Measurements from ENCODE around the gene CYP27A1. TPM values are rescaled to one million over a fixed set of nuclear protein-coding genes. Genes with fewer than 3 reads are reported as not detected.

The CYP27A1 gene
- total RNA-seq, 1 donor, result 4.7 TPM

- TF ChIP-seq CTCF (IDR thresholded peaks at IDR 0.05; ENCODE audit: insufficient read depth, low read depth, low read length), result no peak
- no peak overlapping the region for H3K4me3 ChIP-seq (ENCODE audit: low read depth, low read length)
- peak; percentile 94 for DNase-seq (ENCODE audit: low read depth)
Observed at GRCh38 chr2:218798767-218799504, 17.0 kb downstream of the CYP27A1 start.

GRCh38 chr2:218799990-218800389 is 18.0 kb downstream of the CYP27A1 start:
- no peak for TF ChIP-seq CTCF (IDR thresholded peaks at IDR 0.05; ENCODE audit: insufficient read depth, low read depth, low read length)
- DNase-seq (ENCODE audit: low read depth), result peak; percentile 64
- H3K4me3 ChIP-seq (ENCODE audit: low read depth, low read length), result no peak overlapping the region

GRCh38 chr2:218802386-218802994 is 20.5 kb downstream of the CYP27A1 start:
- no peak for TF ChIP-seq CTCF (IDR thresholded peaks at IDR 0.05; ENCODE audit: insufficient read depth, low read depth, low read length)
- DNase-seq (ENCODE audit: low read depth), result peak; percentile 26
- H3K4me3 ChIP-seq (ENCODE audit: low read depth, low read length), result no peak overlapping the region

- no peak overlapping the region for H3K4me3 ChIP-seq (ENCODE audit: low read depth, low read length)
- DNase-seq (ENCODE audit: low read depth), result no peak
- no peak for TF ChIP-seq CTCF (IDR thresholded peaks at IDR 0.05; ENCODE audit: insufficient read depth, low read depth, low read length)
Observed at GRCh38 chr2:218804817-218805216, 22.9 kb downstream of the CYP27A1 start.

- TF ChIP-seq CTCF (IDR thresholded peaks at IDR 0.05; ENCODE audit: insufficient read depth, low read depth, low read length), result no peak
- H3K4me3 ChIP-seq (ENCODE audit: low read depth, low read length), result no peak overlapping the region
- peak; percentile 71 for DNase-seq (ENCODE audit: low read depth)
Observed at GRCh38 chr2:218805627-218806026, 23.7 kb downstream of the CYP27A1 start.

- no peak for TF ChIP-seq CTCF (IDR thresholded peaks at IDR 0.05; ENCODE audit: insufficient read depth, low read depth, low read length)
- H3K4me3 ChIP-seq (ENCODE audit: low read depth, low read length), result no peak overlapping the region
- DNase-seq (ENCODE audit: low read depth), result peak; percentile 99
Observed at GRCh38 chr2:218806346-218806978, 24.5 kb downstream of the CYP27A1 start.

All from fibroblast of villous mesenchyme (primary cell).